GM19099 (cell line): ENCODE results near the gene ORAI2.

Experiments used
- POLR2A ChIP-seq: IDR thresholded peaks from 3 replicates; pipeline ENCODE4 v1.6.1; 2011; ENCODE audit warnings: low read depth; ENCODE audit not compliant: insufficient read length; ENCODE audit errors: extremely low read depth

Gene ORAI2

GRCh38 chr7:102469351-102469971 is 36.1 kb downstream of the ORAI2 start:
- TF ChIP-seq POLR2A = no peak

GRCh38 chr7:102469972-102470825 is 36.8 kb downstream of the ORAI2 start:
- no peak for TF ChIP-seq POLR2A

- TF ChIP-seq POLR2A = no peak
Observed at GRCh38 chr7:102471791-102472125, 38.4 kb downstream of the ORAI2 start.

- TF ChIP-seq POLR2A = no peak
Observed at GRCh38 chr7:102472126-102473041, 39.0 kb downstream of the ORAI2 start.

GRCh38 chr7:102473271-102473991 is 40.1 kb downstream of the ORAI2 start:
- no peak for TF ChIP-seq POLR2A

GRCh38 chr7:102478314-102479208 is 45.2 kb downstream of the ORAI2 start, which contains the start of gene POLR2J:
TSS of gene POLR2J (minus strand) at chr7:102478922. CDS start at chr7:102478860, 62 bp downstream.
- TF ChIP-seq POLR2A = peak; percentile 36
